H1 (cell line): ENCODE data around the gene DYDC1.

Source experiments
- CEBPB ChIP-seq: IDR thresholded peaks from 2 replicates; pipeline ENCODE4 v1.6.1; 2012; ENCODE audit warnings: low read depth, low read length
- CTCF ChIP-seq, 3 experiments: IDR thresholded peaks; 1 replicate in 2 of 3; 2 replicates in 1 of 3; pipeline versions ENCODE4 v1.5.1 to v1.6.1; 2011; ENCODE audit warnings: low read length in 3 of 3, mild to moderate bottlenecking in 3 of 3, inconsistent platforms in 2 of 3, low read depth in 1 of 3, moderate library complexity in 1 of 3; ENCODE audit not compliant: insufficient read depth in 1 of 3; ENCODE audit errors: control extremely low read depth in 1 of 3
- EP300 ChIP-seq, 2 experiments: IDR thresholded peaks; 1 replicate in 1 of 2; 2 replicates in 1 of 2; pipeline ENCODE4 v1.6.1; 2011 to 2012; ENCODE audit warnings: low read depth in 2 of 2, low read length in 2 of 2, mild to moderate bottlenecking in 2 of 2, borderline replicate concordance in 1 of 2, inconsistent platforms in 1 of 2, moderate library complexity in 1 of 2
- HDAC6 ChIP-seq: IDR thresholded peaks from one replicate; pipeline ENCODE4 v1.7.1; 2012; ENCODE audit warnings: low read depth, mild to moderate bottlenecking, inconsistent platforms, low read length, moderate library complexity
- POLR2A ChIP-seq, 2 experiments: IDR thresholded peaks; 1 replicate in 1 of 2; 2 replicates in 1 of 2; pipeline ENCODE4 v1.6.1; 2011; ENCODE audit warnings: low read depth in 2 of 2, low read length in 2 of 2, mild to moderate bottlenecking in 2 of 2; ENCODE audit errors: control extremely low read depth in 1 of 2
- POLR2AphosphoS5 ChIP-seq: IDR thresholded peaks from 2 replicates; pipeline ENCODE4 v1.6.1; 2011; ENCODE audit warnings: low read depth, low read length
- RFX5 ChIP-seq: IDR thresholded peaks from 2 replicates; pipeline ENCODE4 v1.6.1; 2011; ENCODE audit warnings: low read depth, low read length, improper control_type of control experiment, borderline replicate concordance
- SIN3A ChIP-seq, 2 experiments: IDR thresholded peaks in 1 of 2; conservative IDR thresholded peaks in 1 of 2; 2 replicates each; pipeline ENCODE4 v1.6.1; 2011 to 2012; ENCODE audit warnings: low read length in 2 of 2, improper control_type of control experiment in 1 of 2, low read depth in 1 of 2, mild to moderate bottlenecking in 1 of 2
- SP4 ChIP-seq: IDR thresholded peaks from 2 replicates; pipeline ENCODE4 v1.6.1; 2012; ENCODE audit warnings: low read length, inconsistent platforms
- TEAD4 ChIP-seq: IDR thresholded peaks from 2 replicates; pipeline ENCODE4 v1.6.1; 2012; ENCODE audit warnings: low read depth, low read length, inconsistent platforms, mixed read lengths
- ZNF274 ChIP-seq: IDR thresholded peaks from 2 replicates; pipeline ENCODE4 v1.7.0; 2012; ENCODE audit warnings: low read length, borderline replicate concordance; ENCODE audit errors: extremely low read depth

- TF ChIP-seq ZNF274 (no peak), CTCF (IDR thresholded peaks at IDR 0.05; ENCODE audit: control extremely low read depth in 1 of 3, insufficient read depth in 1 of 3, low read depth in 1 of 3, low read length in 3 of 3) (no peak), SIN3A (conservative IDR thresholded peaks at IDR 0.05 in 1 of 2, IDR thresholded peaks at IDR 0.05 in 1 of 2; ENCODE audit: low read depth in 1 of 2, low read length in 2 of 2) (no peak), SP4 (no peak), RFX5 (no peak), POLR2AphosphoS5 (no peak), TEAD4 (no peak), POLR2A (IDR thresholded peaks at IDR 0.05; ENCODE audit: control extremely low read depth in 1 of 2, low read depth in 2 of 2, low read length in 2 of 2) (no peak), HDAC6 (no peak), CEBPB (no peak), EP300 (IDR thresholded peaks at IDR 0.05; ENCODE audit: borderline replicate concordance in 1 of 2, low read depth in 2 of 2, low read length in 2 of 2) (no peak)
Measured at GRCh38 chr10:80392250-80392649, 35.7 kb upstream of the DYDC1 start.
